GM12878 (cell line): ENCODE measurements around the gene CEP170B. TPM values are rescaled to one million over a fixed set of nuclear protein-coding genes. Genes with fewer than 3 reads are reported as not detected.

Experiments
- ATAC-seq: fragments of 200-7000 bp; cut with Tn5 transposase; 3 replicates; pipeline ENCODE4 v1.9.1; 2020; ENCODE audit warnings: mild to moderate bottlenecking, moderate library complexity
- BruUV-seq: library from RNA; stranded (reverse); fragments of 400-500 nt; replicated peaks from 2 replicates; lab custom pipeline; 2021; lab: Mats Ljungman, UMichigan
- CTCF ChIA-PET: fragments of 300-600 bp; sonication (Branson Sonifier 250); formaldehyde crosslinking; extraction: SDS; loops from one replicate; lab custom pipeline; 2021; ENCODE audit warnings: inconsistent platforms; lab: Yijun Ruan, JAX
- POLR2A ChIA-PET: fragments of 350-600 bp; formaldehyde crosslinking; extraction: SDS; loops from one replicate; lab custom pipeline; 2021; ENCODE audit warnings: inconsistent platforms; lab: Charles Lee
- RAD21 ChIA-PET: fragments of 300-600 bp; sonication (Branson Sonifier 250); formaldehyde crosslinking; loops from one replicate; lab custom pipeline; 2023; ENCODE audit warnings: antibody characterized with exemption; ENCODE audit not compliant: unreplicated experiment; lab: Charles Lee
- SMC1A ChIA-PET: fragments of 300-600 bp; sonication (Branson Sonifier 250); formaldehyde crosslinking; loops from one replicate; lab custom pipeline; 2023; ENCODE audit not compliant: unreplicated experiment, uncharacterized antibody; lab: Charles Lee
- DNase-seq: peaks from one replicate; pipeline ENCODE4 v3.0.0-alpha.2; 2011; ENCODE audit warnings: low read depth, low spot score
- FAIRE-seq: peaks from 3 replicates; lab custom pipeline; 2011; peaks lifted over from hg19 to GRCh38; lab: Jason Lieb, UNC
- H2AFZ ChIP-seq: 2 replicates; pipeline ENCODE4 v1.6.0; 2011; ENCODE audit warnings: low read depth, low read length, control low read depth; ENCODE audit not compliant: control insufficient read depth
- H3K27ac ChIP-seq: 2 replicates; pipeline ENCODE4 v1.5.1; 2011; ENCODE audit warnings: control low read depth; ENCODE audit not compliant: control insufficient read depth, insufficient read depth
- H3K27me3 ChIP-seq, 2 experiments: replicated peaks in 1 of 2; 2 replicates each; pipeline versions ENCODE4 v1.6.0 to v1.6.1; 2011; ENCODE audit warnings: low read length in 1 of 2; ENCODE audit not compliant: control insufficient read depth in 2 of 2, insufficient read depth in 2 of 2
- H3K36me3 ChIP-seq, 2 experiments: 2 replicates each; pipeline ENCODE4 v1.5.1; 2011; ENCODE audit warnings: low read length in 1 of 2; ENCODE audit not compliant: control insufficient read depth in 2 of 2, insufficient read depth in 2 of 2
- H3K4me1 ChIP-seq: 2 replicates; pipeline ENCODE4 v1.6.1; 2011; ENCODE audit warnings: mild to moderate bottlenecking, low read length, moderate library complexity, mixed read lengths; ENCODE audit not compliant: control insufficient read depth, insufficient read depth
- H3K4me2 ChIP-seq: 2 replicates; pipeline ENCODE4 v1.6.0; 2011; ENCODE audit warnings: control low read depth; ENCODE audit not compliant: control insufficient read depth, insufficient read depth
- H3K4me3 ChIP-seq: fragments of 200-600 bp; sonication (generic); 2 replicates; pipeline ENCODE4 v1.5.1; 2016
- H3K79me2 ChIP-seq: 2 replicates; pipeline ENCODE4 v1.6.0; 2011; ENCODE audit warnings: low read length; ENCODE audit not compliant: control insufficient read depth, insufficient read depth
- H3K9ac ChIP-seq: 2 replicates; pipeline ENCODE4 v1.8.0; 2011; ENCODE audit warnings: low read length, control low read depth, mixed read lengths; ENCODE audit not compliant: control insufficient read depth, insufficient read depth
- H3K9me3 ChIP-seq: replicated peaks from 3 replicates; pipeline ENCODE4 v1.5.1; 2011; ENCODE audit warnings: mild to moderate bottlenecking, low read length; ENCODE audit not compliant: control insufficient read depth, insufficient read depth
- H4K20me1 ChIP-seq: 2 replicates; pipeline ENCODE4 v1.6.0; 2011; ENCODE audit not compliant: control insufficient read depth, insufficient read depth
- BCL3 ChIP-seq: IDR thresholded peaks from 2 replicates; pipeline ENCODE4 v1.6.1; 2011; ENCODE audit warnings: borderline replicate concordance, low read depth, mild to moderate bottlenecking, moderate library complexity, low read length; ENCODE audit not compliant: insufficient read depth, poor library complexity, severe bottlenecking
- PRDM15 ChIP-seq: fragments of 450-650 bp; formaldehyde crosslinking; IDR thresholded peaks from 2 replicates; pipeline ENCODE4 v1.4.0; 2020; ENCODE audit warnings: mild to moderate bottlenecking, moderate library complexity
- RELA ChIP-seq: fragments of 450-650 bp; IDR thresholded peaks from 2 replicates; pipeline ENCODE4 v1.8.0; 2014; ENCODE audit warnings: borderline replicate concordance; ENCODE audit not compliant: partially characterized antibody
- STAT3 ChIP-seq: IDR thresholded peaks from 2 replicates; pipeline ENCODE4 v1.6.1; 2011; ENCODE audit warnings: low read depth, low read length, improper control_type of control experiment
- TBL1XR1 ChIP-seq: IDR thresholded peaks from 2 replicates; pipeline ENCODE4 v1.6.1; 2012; ENCODE audit warnings: low read depth, low read length, improper control_type of control experiment
- WGBS: methylation state at CpG from one replicate; pipeline ENCODE4 v1.1.6; 2016; ENCODE audit warnings: low lambda C conversion rate; ENCODE audit not compliant: insufficient replicate concordance, insufficient coverage; ENCODE audit errors: missing lambda C conversion rate; 5-methylcytosine and 5-hydroxymethylcytosine counted together
- in situ Hi-C: fragments of 300-500 bp; cut with MboI; formaldehyde crosslinking; loops from 9 replicates; pipeline ENCODE4 v1.14.3; 2018; ENCODE audit warnings: mixed read lengths
- intact Hi-C: fragments of 100-400 bp; cut with micrococcal nuclease; formaldehyde crosslinking; loops from one replicate; pipeline ENCODE4 v1.14.2; 2022; ENCODE audit not compliant: unreplicated experiment
- polyA plus RNA-seq, 11 experiments: library from polyadenylated mRNA; depleted of rRNA in 4 of 11; unstranded in 6 of 11; stranded (reverse) in 5 of 11; fragments of >200 nt; fragmentation: Nextera tagmentation in 4 of 11; fragmentation: Illumina TruSeq in 1 of 11; extraction: Ambion mirVana in 4 of 11; extraction: Trizol in 1 of 11; gene quantifications; 1 replicate in 1 of 11; 2 replicates in 10 of 11; pipeline versions ENCODE4 v1.2.1 to v1.2.3, GENCODE V29; 2011 to 2016; ENCODE audit warnings: inconsistent platforms in 2 of 11, missing spikeins in 2 of 11, low read depth in 1 of 11
- total RNA-seq, 4 experiments: library from RNA; depleted of rRNA in 3 of 4; stranded (reverse); fragments of >200 nt in 3 of 4; fragmentation: Illumina TruSeq in 1 of 4; extraction: Trizol in 1 of 4; gene quantifications; 2 replicates each; pipeline versions ENCODE4 v1.2.1 to v1.2.3, GENCODE V29; 2013 to 2021
- TF ChIP-seq, protein P1 (sequence below): fragments of 450-650 bp; IDR thresholded peaks from 2 replicates; pipeline ENCODE4 v1.6.1; 2014; ENCODE audit warnings: mild to moderate bottlenecking

The CEP170B gene
- total and polyA plus RNA-seq, 10 of the 15 experiments (the other 5 are each of a cell fraction or from before 2014, with no cell fraction given), result 0.01 to 0.44 (median 0.05) TPM; not detected in 4

DNA sequence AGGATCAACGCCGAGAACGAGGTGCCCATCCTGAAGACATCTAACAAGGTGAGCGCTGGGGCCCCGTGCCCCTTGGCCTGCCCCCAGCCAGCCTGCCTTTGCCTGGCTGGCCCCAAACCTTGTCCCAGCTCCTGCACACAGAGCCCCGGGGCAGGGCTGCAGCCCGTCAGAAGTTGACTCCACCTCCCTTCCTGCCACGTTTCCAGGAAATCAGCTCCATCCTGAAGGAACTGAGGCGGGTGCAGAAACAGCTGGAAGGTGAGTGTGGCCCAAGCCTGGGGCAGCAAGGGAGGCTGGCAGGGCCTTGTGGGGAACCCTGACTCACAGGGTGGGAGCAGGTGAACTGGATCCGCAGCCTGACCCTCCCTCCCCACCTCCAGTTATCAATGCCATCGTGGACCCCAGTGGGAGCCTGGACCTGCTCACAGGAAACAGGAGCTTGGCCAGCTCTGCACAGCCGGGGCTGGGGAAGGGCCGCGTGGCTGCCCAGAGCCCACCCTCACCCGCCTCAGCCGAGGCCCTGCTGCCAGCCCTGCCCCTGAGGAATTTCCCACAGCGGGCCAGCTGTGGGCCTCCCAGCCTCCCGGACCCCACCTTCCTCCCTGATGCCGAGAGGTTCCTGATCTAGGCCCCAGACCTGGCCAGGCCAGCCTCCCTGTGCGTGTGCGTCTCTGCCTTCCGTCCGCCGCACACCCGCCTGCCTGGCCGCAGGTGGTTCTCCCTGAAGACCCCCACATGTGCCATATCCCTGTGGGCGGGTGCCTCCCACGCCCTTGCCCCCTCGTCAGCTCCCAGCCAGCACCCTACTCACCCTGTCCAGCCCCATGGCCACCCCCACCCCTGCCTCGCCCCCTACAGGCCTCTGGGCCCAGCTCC is 29.5 kb downstream of the CEP170B start (continued):
- no peak for TF ChIP-seq BCL3
- TF ChIP-seq STAT3, result no peak
- TF ChIP-seq, protein P1, sequence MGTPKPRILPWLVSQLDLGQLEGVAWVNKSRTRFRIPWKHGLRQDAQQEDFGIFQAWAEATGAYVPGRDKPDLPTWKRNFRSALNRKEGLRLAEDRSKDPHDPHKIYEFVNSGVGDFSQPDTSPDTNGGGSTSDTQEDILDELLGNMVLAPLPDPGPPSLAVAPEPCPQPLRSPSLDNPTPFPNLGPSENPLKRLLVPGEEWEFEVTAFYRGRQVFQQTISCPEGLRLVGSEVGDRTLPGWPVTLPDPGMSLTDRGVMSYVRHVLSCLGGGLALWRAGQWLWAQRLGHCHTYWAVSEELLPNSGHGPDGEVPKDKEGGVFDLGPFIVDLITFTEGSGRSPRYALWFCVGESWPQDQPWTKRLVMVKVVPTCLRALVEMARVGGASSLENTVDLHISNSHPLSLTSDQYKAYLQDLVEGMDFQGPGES, result no peak

DNA sequence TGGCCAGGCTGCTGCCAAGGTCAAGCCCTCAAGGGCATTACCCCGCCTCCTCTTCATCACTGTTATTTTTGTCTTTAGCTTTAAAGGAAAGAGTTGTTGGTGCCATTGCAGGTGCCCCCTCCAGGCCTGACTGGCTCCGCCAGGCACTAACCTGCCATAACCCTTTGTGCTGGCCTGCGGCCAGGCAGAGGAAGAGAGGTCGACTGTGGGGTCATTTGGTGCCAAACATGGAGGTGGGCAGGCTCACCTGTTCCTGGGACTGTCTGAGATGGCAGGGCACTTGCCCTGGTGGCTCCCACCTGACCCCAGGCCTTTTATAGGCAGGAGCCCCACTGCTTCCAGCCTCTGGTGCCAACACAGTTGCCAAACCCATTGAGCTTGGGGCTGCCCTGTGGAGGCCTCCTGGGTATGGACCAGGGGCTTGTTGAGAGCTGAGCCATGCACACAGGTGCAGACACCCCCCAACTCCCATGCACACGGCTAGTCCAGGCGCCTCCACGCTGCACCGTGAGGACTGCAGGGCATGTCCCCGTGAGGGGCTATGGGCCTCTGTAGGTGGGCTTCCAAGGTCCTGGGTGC is 30.2 kb downstream of the CEP170B start:
- Histone ChIP-seq H3K9me3 (no peaks in the 10 kb centered on the region), H3K9ac (no peak overlapping the region), H3K79me2 (no peaks in the 10 kb centered on the region), H3K27me3 (peaks cover 0 to 3% of the 10 kb centered on the region in 2 experiments; a peak in 1 of 4 replicates), H2AFZ (no peak overlapping the region), H3K4me3 (no peak overlapping the region), H4K20me1 (no peaks in the 10 kb centered on the region), H3K4me2 (no peak overlapping the region), H3K4me1 (no peaks in the 10 kb centered on the region), H3K27ac (no peak overlapping the region), H3K36me3 (no peaks in the 10 kb centered on the region)
- ChIA-PET RAD21 (interaction anchor here (1.4 kb wide), 1 partner anchor 80 kb away, joined by 4 read pairs; no protein-coding TSS in a partner anchor), POLR2A (no interaction called here), SMC1A (interaction anchor here (0.8 to 1.8 kb wide), 4 partner anchors 30 to 151 kb away, joined by 3 to 8 read pairs (median 3); partner anchors contain the start of gene PLD4), CTCF (interaction anchor here (0.7 to 2.5 kb wide), 11 partner anchors 26 to 949 kb away, joined by 3 to 13 read pairs (median 3); partner anchors contain the start of gene PLD4)
- WGBS, result 53% methylated on average over 9 of the region's 9 CpGs
- ATAC-seq, result no peak
- in situ Hi-C loops, result loop anchor here (10.0 kb wide), 1 partner anchor 150 kb away; no protein-coding TSS in a partner anchor
- no peak for DNase-seq
- intact Hi-C loops, result loop anchor here (5.0 to 10.0 kb wide), 3 partner anchors 37 to 152 kb away; partner anchors contain the start of gene AHNAK2
- FAIRE-seq, result no peak
- no peak for TF ChIP-seq PRDM15 (CRISPR knock-in tag)
- TF ChIP-seq RELA, result no peak
- TF ChIP-seq TBL1XR1, result no peak
- no TSS peak for BruUV-seq
